GM23248 (cell line): ENCODE measurements around the gene THOC5.
A peak's percentile ranks its signal among the peaks of the same experiment; 100 is the strongest.

Source experiments
- EZH2 ChIP-seq: fragments of 200-600 bp; sonication (generic); IDR thresholded peaks from 2 replicates; pipeline ENCODE4 v1.6.1; 2018; ENCODE audit warnings: antibody characterized with exemption, mild to moderate bottlenecking; ENCODE audit not compliant: insufficient read depth, poor library complexity, severe bottlenecking
- EZH2phosphoT487 ChIP-seq: fragments of 200-600 bp; sonication (generic); IDR thresholded peaks from 2 replicates; pipeline ENCODE4 v1.6.1; 2018; ENCODE audit warnings: antibody characterized with exemption, moderate library complexity, mild to moderate bottlenecking, low read depth; ENCODE audit not compliant: insufficient read depth

DNA sequence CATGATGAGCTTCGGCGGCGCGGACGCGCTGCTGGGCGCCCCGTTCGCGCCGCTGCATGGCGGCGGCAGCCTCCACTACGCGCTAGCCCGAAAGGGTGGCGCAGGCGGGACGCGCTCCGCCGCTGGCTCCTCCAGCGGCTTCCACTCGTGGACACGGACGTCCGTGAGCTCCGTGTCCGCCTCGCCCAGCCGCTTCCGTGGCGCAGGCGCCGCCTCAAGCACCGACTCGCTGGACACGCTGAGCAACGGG, 73.4 kb downstream of the THOC5 start:
- peak; percentile 8 for TF ChIP-seq EZH2
- TF ChIP-seq EZH2phosphoT487 = no peak
